WTC11 (cell line): ENCODE data around the gene HPCAL1. TPM values are rescaled to one million over a fixed set of nuclear protein-coding genes. Genes with fewer than 3 reads are reported as not detected.

Experiments used
- ATAC-seq: fragments of 200-7000 bp; cut with Tn5 transposase; 2 replicates; pipeline ENCODE4 v1.10.0; 2021; ENCODE audit warnings: mild to moderate bottlenecking, moderate library complexity
- CTCF ChIA-PET: fragments of 300-600 bp; sonication (Branson Sonifier 250); formaldehyde crosslinking; loops from one replicate; lab custom pipeline; 2021; ENCODE audit warnings: antibody characterized with exemption; lab: Charles Lee
- POLR2A ChIA-PET: fragments of 350-600 bp; sonication (Branson Sonifier 250); formaldehyde crosslinking; loops from one replicate; lab custom pipeline; 2021; ENCODE audit warnings: antibody characterized with exemption; lab: Charles Lee
- DNase-seq: peaks from one replicate; pipeline ENCODE4 v3.0.0; 2021; ENCODE audit warnings: low spot score
- H3K27ac Mint-ChIP-seq: 2 replicates; pipeline ENCODE4 v1.8.0; 2021; ENCODE audit warnings: mixed read lengths
- H3K27me3 Mint-ChIP-seq: 2 replicates; pipeline ENCODE4 v1.8.0; 2021; ENCODE audit warnings: low read depth, mild to moderate bottlenecking, moderate library complexity, mixed read lengths
- H3K36me3 Mint-ChIP-seq: 2 replicates; pipeline ENCODE4 v1.8.0; 2021; ENCODE audit warnings: mixed read lengths
- H3K4me1 Mint-ChIP-seq: 2 replicates; pipeline ENCODE4 v1.8.0; 2022; ENCODE audit warnings: mixed read lengths
- H3K4me3 Mint-ChIP-seq: 2 replicates; pipeline ENCODE4 v1.8.0; 2021; ENCODE audit warnings: mild to moderate bottlenecking, moderate library complexity, mixed read lengths
- H3K9me3 Mint-ChIP-seq: 2 replicates; pipeline ENCODE4 v1.8.0; 2021; ENCODE audit warnings: mixed read lengths
- FOXJ3 ChIP-seq: sonication (generic); formaldehyde crosslinking; IDR thresholded peaks from 2 replicates; pipeline ENCODE4 v1.9.0; 2021; ENCODE audit warnings: missing genetic modification reagents, mild to moderate bottlenecking, borderline replicate concordance
- FOXK1 ChIP-seq: sonication (generic); formaldehyde crosslinking; IDR thresholded peaks from 2 replicates; pipeline ENCODE4 v1.8.0; 2022; ENCODE audit warnings: mild to moderate bottlenecking, moderate library complexity, missing genetic modification reagents
- GABPB1 ChIP-seq: sonication (generic); formaldehyde crosslinking; IDR thresholded peaks from 2 replicates; pipeline ENCODE4 v1.8.1; 2023; ENCODE audit warnings: mild to moderate bottlenecking, missing genetic modification reagents
- GRHL2 ChIP-seq: fragments of 250-450 bp; sonication (Bioruptor Pico); IDR thresholded peaks from 2 replicates; pipeline ENCODE4 v1.8.0; 2022; ENCODE audit warnings: mild to moderate bottlenecking, moderate library complexity; ENCODE audit not compliant: insufficient replicate concordance, severe bottlenecking
- IRF2 ChIP-seq: sonication (generic); formaldehyde crosslinking; IDR thresholded peaks from 2 replicates; pipeline ENCODE4 v1.8.0; 2022; ENCODE audit warnings: low read depth, missing genetic modification reagents, borderline replicate concordance
- JAZF1 ChIP-seq: fragments of 250-450 bp; sonication (Bioruptor Pico); IDR thresholded peaks from 2 replicates; pipeline ENCODE4 v1.9.0; 2021; ENCODE audit warnings: moderate library complexity, mild to moderate bottlenecking, inconsistent platforms
- JUN ChIP-seq: sonication (generic); formaldehyde crosslinking; IDR thresholded peaks from 2 replicates; pipeline ENCODE4 v1.8.0; 2023; ENCODE audit warnings: mild to moderate bottlenecking, missing genetic modification reagents
- NFYB ChIP-seq: sonication (generic); formaldehyde crosslinking; conservative IDR thresholded peaks from 2 replicates; pipeline ENCODE4 v1.8.0; 2022; ENCODE audit warnings: low read depth, missing genetic modification reagents
- PRRX2 ChIP-seq: fragments of 250-450 bp; sonication (Bioruptor Pico); IDR thresholded peaks from 2 replicates; pipeline ENCODE4 v1.8.0; 2021; ENCODE audit warnings: mild to moderate bottlenecking
- SMAD3 ChIP-seq: sonication (generic); formaldehyde crosslinking; IDR thresholded peaks from 2 replicates; pipeline ENCODE4 v1.8.0; 2022; ENCODE audit warnings: missing genetic modification reagents, mild to moderate bottlenecking, borderline replicate concordance
- TEAD1 ChIP-seq: sonication (generic); formaldehyde crosslinking; IDR thresholded peaks from 2 replicates; pipeline ENCODE4 v1.8.0; 2022; ENCODE audit warnings: mild to moderate bottlenecking, missing genetic modification reagents
- TEAD4 ChIP-seq: sonication (generic); formaldehyde crosslinking; IDR thresholded peaks from 2 replicates; pipeline ENCODE4 v1.8.0; 2022; ENCODE audit warnings: mild to moderate bottlenecking, missing genetic modification reagents
- TP53 ChIP-seq: sonication (generic); formaldehyde crosslinking; IDR thresholded peaks from 2 replicates; pipeline ENCODE4 v1.8.1; 2023; ENCODE audit warnings: mild to moderate bottlenecking, missing genetic modification reagents
- ZNF121 ChIP-seq: sonication (generic); formaldehyde crosslinking; IDR thresholded peaks from 2 replicates; pipeline ENCODE4 v1.8.0; 2023; ENCODE audit warnings: missing genetic modification reagents
- total RNA-seq: library from RNA; stranded (reverse); gene quantifications from 3 replicates; pipeline ENCODE4 v1.2.3, GENCODE V29; 2021
- TF ChIP-seq, protein P1 (sequence below): sonication (generic); formaldehyde crosslinking; IDR thresholded peaks from 2 replicates; pipeline ENCODE4 v1.8.1; 2023; ENCODE audit warnings: mild to moderate bottlenecking, missing genetic modification reagents
- TF ChIP-seq, protein P2 (sequence below): sonication (generic); formaldehyde crosslinking; IDR thresholded peaks from 2 replicates; pipeline ENCODE4 v1.8.0; 2023; ENCODE audit warnings: missing genetic modification reagents
- TF ChIP-seq, protein P3 (sequence below): sonication (generic); formaldehyde crosslinking; IDR thresholded peaks from 2 replicates; pipeline ENCODE4 v1.8.0; 2022; ENCODE audit warnings: mild to moderate bottlenecking, missing genetic modification reagents
- TF ChIP-seq, protein P4 (sequence below): sonication (generic); formaldehyde crosslinking; IDR thresholded peaks from 2 replicates; pipeline ENCODE4 v1.8.1; 2022; ENCODE audit warnings: mild to moderate bottlenecking, moderate library complexity, missing genetic modification reagents
- TF ChIP-seq, protein P5 (sequence below): sonication (generic); formaldehyde crosslinking; conservative IDR thresholded peaks from 2 replicates; pipeline ENCODE4 v1.8.1; 2022; ENCODE audit warnings: mild to moderate bottlenecking, missing genetic modification reagents
- TF ChIP-seq, protein P6 (sequence below): sonication (generic); formaldehyde crosslinking; IDR thresholded peaks from 2 replicates; pipeline ENCODE4 v1.8.0; 2022; ENCODE audit warnings: mild to moderate bottlenecking, missing genetic modification reagents
- TF ChIP-seq, protein P7 (sequence below): sonication (generic); formaldehyde crosslinking; IDR thresholded peaks from 2 replicates; pipeline ENCODE4 v1.8.0; 2023; ENCODE audit warnings: mild to moderate bottlenecking, missing genetic modification reagents
- TF ChIP-seq, protein P8 (sequence below): fragments of 250-450 bp; sonication (Bioruptor Pico); IDR thresholded peaks from 2 replicates; pipeline ENCODE4 v1.9.0; 2021; ENCODE audit warnings: mild to moderate bottlenecking

The HPCAL1 gene
- total RNA-seq, 1 experiment from 2014 or later = 11.8 TPM

DNA sequence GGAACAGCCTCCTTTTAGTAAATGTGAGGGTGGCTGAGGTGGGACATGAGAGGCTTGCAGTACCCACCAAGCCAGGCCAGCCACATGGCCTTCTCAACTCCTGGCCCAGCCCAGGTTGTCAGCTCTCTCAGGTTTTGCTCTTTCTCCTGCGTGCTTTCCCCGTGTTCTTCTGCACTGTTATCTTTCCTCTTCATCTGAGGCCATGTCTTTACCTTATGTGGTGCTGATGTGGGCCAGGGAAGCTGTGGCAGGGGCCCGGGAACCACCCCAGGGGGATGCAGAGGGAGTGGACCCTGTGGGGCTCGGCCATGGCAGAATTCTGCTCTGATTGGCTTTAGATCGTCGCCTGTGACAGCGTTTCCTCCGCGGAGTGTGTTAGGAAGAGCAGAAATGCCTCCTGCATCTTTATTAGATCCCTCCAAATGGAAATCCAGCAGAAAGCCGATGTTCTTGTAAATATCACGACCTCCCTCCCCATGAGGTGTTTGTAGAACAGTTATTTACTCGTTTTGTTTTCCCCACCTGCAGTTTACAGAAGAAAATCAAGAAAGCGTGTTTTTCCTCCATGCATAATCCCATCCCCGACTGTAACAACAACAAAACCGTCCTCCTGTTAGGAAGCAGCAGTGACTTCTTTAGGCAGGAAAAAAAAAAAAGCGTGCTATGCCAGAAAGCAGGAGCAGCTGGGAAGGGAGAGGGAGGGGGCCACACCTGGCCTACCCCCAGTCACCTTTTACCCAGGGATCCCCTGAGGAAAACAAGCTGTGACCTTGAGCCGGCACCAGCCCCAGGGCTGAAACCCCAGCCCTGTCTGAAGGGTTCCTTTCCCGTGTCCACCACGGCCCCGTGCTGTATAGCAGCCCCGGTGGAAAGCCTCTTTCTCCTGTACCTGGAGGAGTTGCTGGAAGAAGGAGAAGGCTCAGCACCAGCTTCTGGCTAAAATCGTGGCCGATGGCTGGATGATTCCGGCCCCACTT lies 54.8 kb downstream of the HPCAL1 start:
- H3K27me3 Mint-ChIP-seq = no peaks in the 10 kb centered on the region
- H3K36me3 Mint-ChIP-seq = no peaks in the 10 kb centered on the region
- no peak for ATAC-seq
- POLR2A ChIA-PET = no interaction called here
- H3K4me3 Mint-ChIP-seq = no peak overlapping the region
- no peak for DNase-seq
- CTCF ChIA-PET = interaction anchor here (0.8 to 2.5 kb wide), 2 partner anchors 11 to 52 kb away, joined by 3 to 9 read pairs; no protein-coding TSS in a partner anchor
- peaks cover 7% of the 10 kb centered on the region for H3K4me1 Mint-ChIP-seq
- TF ChIP-seq, protein P1, sequence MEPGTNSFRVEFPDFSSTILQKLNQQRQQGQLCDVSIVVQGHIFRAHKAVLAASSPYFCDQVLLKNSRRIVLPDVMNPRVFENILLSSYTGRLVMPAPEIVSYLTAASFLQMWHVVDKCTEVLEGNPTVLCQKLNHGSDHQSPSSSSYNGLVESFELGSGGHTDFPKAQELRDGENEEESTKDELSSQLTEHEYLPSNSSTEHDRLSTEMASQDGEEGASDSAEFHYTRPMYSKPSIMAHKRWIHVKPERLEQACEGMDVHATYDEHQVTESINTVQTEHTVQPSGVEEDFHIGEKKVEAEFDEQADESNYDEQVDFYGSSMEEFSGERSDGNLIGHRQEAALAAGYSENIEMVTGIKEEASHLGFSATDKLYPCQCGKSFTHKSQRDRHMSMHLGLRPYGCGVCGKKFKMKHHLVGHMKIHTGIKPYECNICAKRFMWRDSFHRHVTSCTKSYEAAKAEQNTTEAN (CRISPR knock-in tag) = no peak
- TF ChIP-seq, protein P2, sequence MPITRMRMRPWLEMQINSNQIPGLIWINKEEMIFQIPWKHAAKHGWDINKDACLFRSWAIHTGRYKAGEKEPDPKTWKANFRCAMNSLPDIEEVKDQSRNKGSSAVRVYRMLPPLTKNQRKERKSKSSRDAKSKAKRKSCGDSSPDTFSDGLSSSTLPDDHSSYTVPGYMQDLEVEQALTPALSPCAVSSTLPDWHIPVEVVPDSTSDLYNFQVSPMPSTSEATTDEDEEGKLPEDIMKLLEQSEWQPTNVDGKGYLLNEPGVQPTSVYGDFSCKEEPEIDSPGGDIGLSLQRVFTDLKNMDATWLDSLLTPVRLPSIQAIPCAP (CRISPR knock-in tag) = no peak
- TF ChIP-seq, protein P3, sequence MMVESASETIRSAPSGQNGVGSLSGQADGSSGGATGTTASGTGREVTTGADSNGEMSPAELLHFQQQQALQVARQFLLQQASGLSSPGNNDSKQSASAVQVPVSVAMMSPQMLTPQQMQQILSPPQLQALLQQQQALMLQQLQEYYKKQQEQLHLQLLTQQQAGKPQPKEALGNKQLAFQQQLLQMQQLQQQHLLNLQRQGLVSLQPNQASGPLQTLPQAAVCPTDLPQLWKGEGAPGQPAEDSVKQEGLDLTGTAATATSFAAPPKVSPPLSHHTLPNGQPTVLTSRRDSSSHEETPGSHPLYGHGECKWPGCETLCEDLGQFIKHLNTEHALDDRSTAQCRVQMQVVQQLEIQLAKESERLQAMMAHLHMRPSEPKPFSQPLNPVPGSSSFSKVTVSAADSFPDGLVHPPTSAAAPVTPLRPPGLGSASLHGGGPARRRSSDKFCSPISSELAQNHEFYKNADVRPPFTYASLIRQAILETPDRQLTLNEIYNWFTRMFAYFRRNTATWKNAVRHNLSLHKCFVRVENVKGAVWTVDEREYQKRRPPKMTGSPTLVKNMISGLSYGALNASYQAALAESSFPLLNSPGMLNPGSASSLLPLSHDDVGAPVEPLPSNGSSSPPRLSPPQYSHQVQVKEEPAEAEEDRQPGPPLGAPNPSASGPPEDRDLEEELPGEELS (CRISPR knock-in tag) = no peak
- TF ChIP-seq NFYB (CRISPR knock-in tag) = no peak
- no peak for TF ChIP-seq GRHL2 (CRISPR knock-in tag)
- no peak for TF ChIP-seq TEAD1
- no peak for TF ChIP-seq ZNF121 (CRISPR knock-in tag)
- TF ChIP-seq, protein P4, sequence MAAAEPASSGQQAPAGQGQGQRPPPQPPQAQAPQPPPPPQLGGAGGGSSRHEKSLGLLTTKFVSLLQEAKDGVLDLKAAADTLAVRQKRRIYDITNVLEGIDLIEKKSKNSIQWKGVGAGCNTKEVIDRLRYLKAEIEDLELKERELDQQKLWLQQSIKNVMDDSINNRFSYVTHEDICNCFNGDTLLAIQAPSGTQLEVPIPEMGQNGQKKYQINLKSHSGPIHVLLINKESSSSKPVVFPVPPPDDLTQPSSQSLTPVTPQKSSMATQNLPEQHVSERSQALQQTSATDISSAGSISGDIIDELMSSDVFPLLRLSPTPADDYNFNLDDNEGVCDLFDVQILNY (CRISPR knock-in tag) = no peak
- TF ChIP-seq, protein P5, sequence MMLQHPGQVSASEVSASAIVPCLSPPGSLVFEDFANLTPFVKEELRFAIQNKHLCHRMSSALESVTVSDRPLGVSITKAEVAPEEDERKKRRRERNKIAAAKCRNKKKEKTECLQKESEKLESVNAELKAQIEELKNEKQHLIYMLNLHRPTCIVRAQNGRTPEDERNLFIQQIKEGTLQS (CRISPR knock-in tag) = no peak
- TF ChIP-seq, protein P6, sequence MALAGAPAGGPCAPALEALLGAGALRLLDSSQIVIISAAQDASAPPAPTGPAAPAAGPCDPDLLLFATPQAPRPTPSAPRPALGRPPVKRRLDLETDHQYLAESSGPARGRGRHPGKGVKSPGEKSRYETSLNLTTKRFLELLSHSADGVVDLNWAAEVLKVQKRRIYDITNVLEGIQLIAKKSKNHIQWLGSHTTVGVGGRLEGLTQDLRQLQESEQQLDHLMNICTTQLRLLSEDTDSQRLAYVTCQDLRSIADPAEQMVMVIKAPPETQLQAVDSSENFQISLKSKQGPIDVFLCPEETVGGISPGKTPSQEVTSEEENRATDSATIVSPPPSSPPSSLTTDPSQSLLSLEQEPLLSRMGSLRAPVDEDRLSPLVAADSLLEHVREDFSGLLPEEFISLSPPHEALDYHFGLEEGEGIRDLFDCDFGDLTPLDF = no peak
- TF ChIP-seq FOXJ3 = no peak
- TF ChIP-seq JAZF1 (CRISPR knock-in tag) = no peak
- TF ChIP-seq, all 79 proteins: peak for 0
- no peak overlapping the region for H3K27ac Mint-ChIP-seq
- H3K9me3 Mint-ChIP-seq = no peaks in the 10 kb centered on the region

DNA sequence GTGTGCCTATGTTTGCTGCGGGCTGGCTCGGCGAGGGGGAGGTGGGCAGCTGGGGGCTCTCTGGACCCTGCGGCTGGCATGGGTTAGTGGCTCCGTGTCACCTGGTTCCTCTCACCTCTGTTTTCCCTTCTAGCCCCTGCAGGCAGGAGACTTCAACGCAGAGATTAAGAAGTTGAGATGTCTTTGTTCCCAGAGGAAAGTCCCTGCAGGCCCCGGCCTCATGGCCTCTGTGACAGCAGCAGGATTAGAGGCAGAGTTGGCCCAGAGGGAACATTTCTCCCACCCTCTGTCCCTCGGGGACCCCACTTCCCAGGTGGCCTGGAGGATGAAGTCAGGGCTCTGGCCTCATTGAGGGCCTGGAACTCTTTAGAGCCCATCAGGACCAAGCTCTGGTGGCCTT lies 56.5 kb downstream of the HPCAL1 start:
- Mint-ChIP-seq H3K27me3 (no peaks in the 10 kb centered on the region), H3K27ac (no peak overlapping the region), H3K4me3 (no peak overlapping the region), H3K9me3 (no peaks in the 10 kb centered on the region), H3K4me1 (peaks cover 7% of the 10 kb centered on the region), H3K36me3 (no peaks in the 10 kb centered on the region)
- CTCF ChIA-PET = interaction anchor here (2.5 kb wide), 1 partner anchor 50 kb away, joined by 9 read pairs; no protein-coding TSS in a partner anchor
- ATAC-seq = no peak
- no peak for DNase-seq
- TF ChIP-seq TP53 (CRISPR knock-in tag) (no peak), FOXJ3 (no peak), SMAD3 (no peak), GABPB1 (CRISPR knock-in tag) (no peak), TEAD4 (CRISPR knock-in tag) (no peak), FOXK1 (CRISPR knock-in tag) (no peak), IRF2 (CRISPR knock-in tag) (no peak), JUN (CRISPR knock-in tag) (no peak), PRRX2 (no peak)
- TF ChIP-seq, protein P7, sequence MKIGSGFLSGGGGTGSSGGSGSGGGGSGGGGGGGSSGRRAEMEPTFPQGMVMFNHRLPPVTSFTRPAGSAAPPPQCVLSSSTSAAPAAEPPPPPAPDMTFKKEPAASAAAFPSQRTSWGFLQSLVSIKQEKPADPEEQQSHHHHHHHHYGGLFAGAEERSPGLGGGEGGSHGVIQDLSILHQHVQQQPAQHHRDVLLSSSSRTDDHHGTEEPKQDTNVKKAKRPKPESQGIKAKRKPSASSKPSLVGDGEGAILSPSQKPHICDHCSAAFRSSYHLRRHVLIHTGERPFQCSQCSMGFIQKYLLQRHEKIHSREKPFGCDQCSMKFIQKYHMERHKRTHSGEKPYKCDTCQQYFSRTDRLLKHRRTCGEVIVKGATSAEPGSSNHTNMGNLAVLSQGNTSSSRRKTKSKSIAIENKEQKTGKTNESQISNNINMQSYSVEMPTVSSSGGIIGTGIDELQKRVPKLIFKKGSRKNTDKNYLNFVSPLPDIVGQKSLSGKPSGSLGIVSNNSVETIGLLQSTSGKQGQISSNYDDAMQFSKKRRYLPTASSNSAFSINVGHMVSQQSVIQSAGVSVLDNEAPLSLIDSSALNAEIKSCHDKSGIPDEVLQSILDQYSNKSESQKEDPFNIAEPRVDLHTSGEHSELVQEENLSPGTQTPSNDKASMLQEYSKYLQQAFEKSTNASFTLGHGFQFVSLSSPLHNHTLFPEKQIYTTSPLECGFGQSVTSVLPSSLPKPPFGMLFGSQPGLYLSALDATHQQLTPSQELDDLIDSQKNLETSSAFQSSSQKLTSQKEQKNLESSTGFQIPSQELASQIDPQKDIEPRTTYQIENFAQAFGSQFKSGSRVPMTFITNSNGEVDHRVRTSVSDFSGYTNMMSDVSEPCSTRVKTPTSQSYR (CRISPR knock-in tag) = no peak
- TF ChIP-seq, protein P8, sequence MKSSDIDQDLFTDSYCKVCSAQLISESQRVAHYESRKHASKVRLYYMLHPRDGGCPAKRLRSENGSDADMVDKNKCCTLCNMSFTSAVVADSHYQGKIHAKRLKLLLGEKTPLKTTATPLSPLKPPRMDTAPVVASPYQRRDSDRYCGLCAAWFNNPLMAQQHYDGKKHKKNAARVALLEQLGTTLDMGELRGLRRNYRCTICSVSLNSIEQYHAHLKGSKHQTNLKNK (CRISPR knock-in tag) = no peak
- POLR2A ChIA-PET = no interaction called here
